Measurements from ENCODE around the gene STEAP4. TPM values are rescaled to one million over a fixed set of nuclear protein-coding genes. Genes with fewer than 3 reads are reported as not detected.
"Not testable (repeated sequence)": the region's sequence is repeated elsewhere in the genome, so short reads cannot be mapped to it uniquely, and the experiment has no call there.

STEAP4 gene
- total RNA-seq, 1 experiment from 2014 or later = 0.10 TPM

- H3K9me3 ChIP-seq (ENCODE audit: control insufficient read depth, insufficient read depth, low read depth, low read length) = no peaks in the 10 kb centered on the region
- no TSS peak for BruUV-seq (replicated peaks)
- ChIA-PET POLR2A (no interaction called here), CTCF (no interaction called here)
- in situ Hi-C loops (cut with HindIII; ENCODE audit: low pct_unique_long_range_greater_than_20kb, low sequenced_read_pairs) = no loop called here
- H3K4me1 ChIP-seq (ENCODE audit: control insufficient read depth, insufficient read depth, low read length) = no peaks in the 10 kb centered on the region
- H3K36me3 ChIP-seq (ENCODE audit: control insufficient read depth, insufficient read depth, low read length) = no peaks in the 10 kb centered on the region
- intact Hi-C loops (cut with micrococcal nuclease; ENCODE audit: unreplicated experiment) = no loop called here
- H3K27me3 ChIP-seq (ENCODE audit: control insufficient read depth, insufficient read depth, low read length) = no peaks in the 10 kb centered on the region
- ATAC-seq = no peak
- no peak overlapping the region for H3K4me3 ChIP-seq (ENCODE audit: low read depth in 2 of 2, low read length in 2 of 2)
- no peak for TF ChIP-seq REST (IDR thresholded peaks at IDR 0.05; ENCODE audit: insufficient read depth in 1 of 2, low read depth in 2 of 2, low read length in 1 of 2)
- no peak for TF ChIP-seq TCF7L2 (IDR thresholded peaks at IDR 0.05; ENCODE audit: low read depth, low read length)
- no peak for TF ChIP-seq SIN3A (IDR thresholded peaks at IDR 0.05; ENCODE audit: borderline replicate concordance, insufficient read depth, low read depth, low read length)
- no peak for TF ChIP-seq CTCF (IDR thresholded peaks at IDR 0.05)
- TF ChIP-seq POLR2AphosphoS5 (IDR thresholded peaks at IDR 0.05; ENCODE audit: low read depth, low read length) = no peak
- H3K27ac ChIP-seq (ENCODE audit: low read length) = no peak overlapping the region
- DNase-seq (ENCODE audit: low read depth, low spot score) = no peak
Observed at GRCh38 chr7:88276605-88277153, 30.0 kb downstream of the STEAP4 start.

GRCh38 chr7:88274856-88275255 lies 31.8 kb downstream of the STEAP4 start:
- ATAC-seq = not testable (repeated sequence)

GRCh38 chr7:88269586-88269985 lies 37.1 kb downstream of the STEAP4 start:
- H3K27me3 ChIP-seq (ENCODE audit: control insufficient read depth, insufficient read depth, low read length) = no peaks in the 10 kb centered on the region
- no peaks in the 10 kb centered on the region for H3K36me3 ChIP-seq (ENCODE audit: control insufficient read depth, insufficient read depth, low read length)
- ChIA-PET POLR2A (no interaction called here), CTCF (no interaction called here)
- no peak overlapping the region for H3K27ac ChIP-seq (ENCODE audit: low read length)
- H3K4me1 ChIP-seq (ENCODE audit: control insufficient read depth, insufficient read depth, low read length) = no peaks in the 10 kb centered on the region
- intact Hi-C loops (cut with micrococcal nuclease; ENCODE audit: unreplicated experiment) = no loop called here
- no peak overlapping the region for H3K4me3 ChIP-seq (ENCODE audit: low read depth in 2 of 2, low read length in 2 of 2)
- DNase-seq (ENCODE audit: low read depth, low spot score) (no peak), ATAC-seq (no peak)
- no peak for TF ChIP-seq POLR2AphosphoS5 (IDR thresholded peaks at IDR 0.05; ENCODE audit: low read depth, low read length)
- no peak for TF ChIP-seq TCF7L2 (IDR thresholded peaks at IDR 0.05; ENCODE audit: low read depth, low read length)
- no peak for TF ChIP-seq CTCF (IDR thresholded peaks at IDR 0.05)
- no peak for TF ChIP-seq SIN3A (IDR thresholded peaks at IDR 0.05; ENCODE audit: borderline replicate concordance, insufficient read depth, low read depth, low read length)
- no peak for TF ChIP-seq REST (IDR thresholded peaks at IDR 0.05; ENCODE audit: insufficient read depth in 1 of 2, low read depth in 2 of 2, low read length in 1 of 2)
- H3K9me3 ChIP-seq (ENCODE audit: control insufficient read depth, insufficient read depth, low read depth, low read length) = no peaks in the 10 kb centered on the region
- in situ Hi-C loops (cut with HindIII; ENCODE audit: low pct_unique_long_range_greater_than_20kb, low sequenced_read_pairs) = no loop called here
- no TSS peak for BruUV-seq (replicated peaks)

More at GRCh38 chr7:88274856-88275255, 31.8 kb downstream of the STEAP4 start:
- H3K36me3 ChIP-seq (ENCODE audit: control insufficient read depth, insufficient read depth, low read length); H3K4me1 ChIP-seq (ENCODE audit: control insufficient read depth, insufficient read depth, low read length); in situ Hi-C loops (cut with HindIII; ENCODE audit: low pct_unique_long_range_greater_than_20kb, low sequenced_read_pairs); POLR2A ChIA-PET; BruUV-seq (replicated peaks); DNase-seq (ENCODE audit: low read depth, low spot score); H3K27ac ChIP-seq (ENCODE audit: low read length); H3K9me3 ChIP-seq (ENCODE audit: control insufficient read depth, insufficient read depth, low read depth, low read length); H3K4me3 ChIP-seq (ENCODE audit: low read depth in 2 of 2, low read length in 2 of 2); intact Hi-C loops (cut with micrococcal nuclease; ENCODE audit: unreplicated experiment); H3K27me3 ChIP-seq (ENCODE audit: control insufficient read depth, insufficient read depth, low read length): not testable (repeated sequence)
- CTCF ChIA-PET = interaction anchor here (0.6 kb wide), 1 partner anchor 701 kb away, joined by 3 read pairs; no protein-coding TSS in a partner anchor

Data from Panc1 (cell line).